PC-9 (cell line): ENCODE measurements around the gene AAK1.

Experiments used
- EZH2 ChIP-seq: fragments of 200-600 bp; sonication (generic); IDR thresholded peaks from 2 replicates; pipeline ENCODE4 v1.8.0; 2017; ENCODE audit warnings: antibody characterized with exemption, low read depth
- TF ChIP-seq, protein P1 (sequence below): fragments of 200-600 bp; sonication (generic); conservative IDR thresholded peaks from 2 replicates; pipeline ENCODE4 v1.6.1; 2017; ENCODE audit warnings: mixed run types, antibody characterized with exemption, mild to moderate bottlenecking, moderate library complexity

DNA sequence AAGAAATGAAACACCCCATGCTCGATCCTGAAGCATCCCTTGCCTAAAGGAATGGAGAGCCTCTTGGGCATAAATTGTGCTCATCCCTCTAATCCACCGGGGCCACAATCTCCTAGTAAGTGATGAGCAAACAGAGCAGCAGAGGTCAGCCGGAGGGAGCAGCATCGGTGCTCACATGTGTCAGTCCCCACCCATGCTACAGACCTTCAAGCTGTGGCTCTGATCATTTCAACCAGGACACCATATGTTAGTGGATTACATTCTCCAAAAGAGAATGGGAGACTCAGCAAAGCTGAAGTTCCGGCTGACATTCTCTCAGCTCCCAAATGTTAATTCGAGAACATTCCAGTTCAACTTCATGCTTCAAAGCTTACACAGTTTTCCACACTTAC is 75.6 kb downstream of the AAK1 start:
- TF ChIP-seq, protein P1, sequence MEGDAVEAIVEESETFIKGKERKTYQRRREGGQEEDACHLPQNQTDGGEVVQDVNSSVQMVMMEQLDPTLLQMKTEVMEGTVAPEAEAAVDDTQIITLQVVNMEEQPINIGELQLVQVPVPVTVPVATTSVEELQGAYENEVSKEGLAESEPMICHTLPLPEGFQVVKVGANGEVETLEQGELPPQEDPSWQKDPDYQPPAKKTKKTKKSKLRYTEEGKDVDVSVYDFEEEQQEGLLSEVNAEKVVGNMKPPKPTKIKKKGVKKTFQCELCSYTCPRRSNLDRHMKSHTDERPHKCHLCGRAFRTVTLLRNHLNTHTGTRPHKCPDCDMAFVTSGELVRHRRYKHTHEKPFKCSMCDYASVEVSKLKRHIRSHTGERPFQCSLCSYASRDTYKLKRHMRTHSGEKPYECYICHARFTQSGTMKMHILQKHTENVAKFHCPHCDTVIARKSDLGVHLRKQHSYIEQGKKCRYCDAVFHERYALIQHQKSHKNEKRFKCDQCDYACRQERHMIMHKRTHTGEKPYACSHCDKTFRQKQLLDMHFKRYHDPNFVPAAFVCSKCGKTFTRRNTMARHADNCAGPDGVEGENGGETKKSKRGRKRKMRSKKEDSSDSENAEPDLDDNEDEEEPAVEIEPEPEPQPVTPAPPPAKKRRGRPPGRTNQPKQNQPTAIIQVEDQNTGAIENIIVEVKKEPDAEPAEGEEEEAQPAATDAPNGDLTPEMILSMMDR: no peak
- no peak for TF ChIP-seq EZH2
